AG04449 (cell line): Measurements from ENCODE around the gene IGSF21.

Experiments used
- CTCF ChIA-PET: fragments of 350-600 bp; formaldehyde crosslinking; extraction: SDS; loops from one replicate; lab custom pipeline; 2021; ENCODE audit warnings: antibody characterized with exemption; lab: Yijun Ruan, JAX
- POLR2A ChIA-PET: fragments of 400-600, 350-600 bp; formaldehyde crosslinking; extraction: SDS; loops from one replicate; lab custom pipeline; 2020; ENCODE audit warnings: antibody characterized with exemption, inconsistent platforms; lab: Yijun Ruan, JAX
- DNase-seq: peaks from one replicate; pipeline ENCODE4 v3.0.0-alpha.2; 2010; ENCODE audit warnings: low read depth, low spot score
- H3K4me3 ChIP-seq: 2 replicates; pipeline ENCODE4 v1.5.1; 2011; ENCODE audit warnings: low read depth, mild to moderate bottlenecking, control low read depth, low read length
- TF ChIP-seq, protein P1 (sequence below): IDR thresholded peaks from one replicate; pipeline ENCODE4 v1.5.1; 2011; ENCODE audit warnings: mild to moderate bottlenecking, moderate library complexity, low read length, control low read depth, inconsistent platforms; ENCODE audit not compliant: insufficient read depth; ENCODE audit errors: missing control alignments

IGSF21 gene

DNA sequence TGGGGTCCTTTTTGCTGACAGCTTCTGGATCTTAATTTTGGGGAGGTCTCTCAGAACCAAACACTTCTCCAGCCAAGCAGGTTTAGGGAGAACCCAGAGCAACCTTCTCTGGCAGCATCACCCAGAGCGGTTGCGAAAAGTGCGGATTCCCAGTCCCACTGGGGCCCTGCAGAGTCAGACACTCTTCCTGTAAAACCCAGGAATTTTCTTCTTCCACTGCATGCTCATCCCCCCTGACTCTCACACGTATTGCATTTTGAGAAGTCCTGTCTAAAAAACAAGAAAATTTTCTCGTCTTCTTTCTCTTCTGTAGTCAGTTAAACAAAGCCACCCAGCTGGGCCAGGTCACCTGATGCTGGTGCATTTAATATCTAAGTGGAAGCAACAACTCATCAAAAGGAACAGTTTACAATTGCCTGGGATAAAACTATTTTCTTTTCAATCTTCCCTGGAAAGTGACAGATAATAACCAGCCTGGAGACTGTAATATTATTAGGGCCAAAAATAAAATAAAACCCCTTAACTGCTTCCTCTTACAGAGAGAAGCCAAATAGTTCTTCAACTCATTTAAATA is 156.0 kb downstream of the IGSF21 start:
- TF ChIP-seq, protein P1, sequence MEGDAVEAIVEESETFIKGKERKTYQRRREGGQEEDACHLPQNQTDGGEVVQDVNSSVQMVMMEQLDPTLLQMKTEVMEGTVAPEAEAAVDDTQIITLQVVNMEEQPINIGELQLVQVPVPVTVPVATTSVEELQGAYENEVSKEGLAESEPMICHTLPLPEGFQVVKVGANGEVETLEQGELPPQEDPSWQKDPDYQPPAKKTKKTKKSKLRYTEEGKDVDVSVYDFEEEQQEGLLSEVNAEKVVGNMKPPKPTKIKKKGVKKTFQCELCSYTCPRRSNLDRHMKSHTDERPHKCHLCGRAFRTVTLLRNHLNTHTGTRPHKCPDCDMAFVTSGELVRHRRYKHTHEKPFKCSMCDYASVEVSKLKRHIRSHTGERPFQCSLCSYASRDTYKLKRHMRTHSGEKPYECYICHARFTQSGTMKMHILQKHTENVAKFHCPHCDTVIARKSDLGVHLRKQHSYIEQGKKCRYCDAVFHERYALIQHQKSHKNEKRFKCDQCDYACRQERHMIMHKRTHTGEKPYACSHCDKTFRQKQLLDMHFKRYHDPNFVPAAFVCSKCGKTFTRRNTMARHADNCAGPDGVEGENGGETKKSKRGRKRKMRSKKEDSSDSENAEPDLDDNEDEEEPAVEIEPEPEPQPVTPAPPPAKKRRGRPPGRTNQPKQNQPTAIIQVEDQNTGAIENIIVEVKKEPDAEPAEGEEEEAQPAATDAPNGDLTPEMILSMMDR: no peak
- ChIA-PET CTCF (no interaction called here), POLR2A (no interaction called here)
- H3K4me3 ChIP-seq: no peak overlapping the region
- DNase-seq: no peak

DNA sequence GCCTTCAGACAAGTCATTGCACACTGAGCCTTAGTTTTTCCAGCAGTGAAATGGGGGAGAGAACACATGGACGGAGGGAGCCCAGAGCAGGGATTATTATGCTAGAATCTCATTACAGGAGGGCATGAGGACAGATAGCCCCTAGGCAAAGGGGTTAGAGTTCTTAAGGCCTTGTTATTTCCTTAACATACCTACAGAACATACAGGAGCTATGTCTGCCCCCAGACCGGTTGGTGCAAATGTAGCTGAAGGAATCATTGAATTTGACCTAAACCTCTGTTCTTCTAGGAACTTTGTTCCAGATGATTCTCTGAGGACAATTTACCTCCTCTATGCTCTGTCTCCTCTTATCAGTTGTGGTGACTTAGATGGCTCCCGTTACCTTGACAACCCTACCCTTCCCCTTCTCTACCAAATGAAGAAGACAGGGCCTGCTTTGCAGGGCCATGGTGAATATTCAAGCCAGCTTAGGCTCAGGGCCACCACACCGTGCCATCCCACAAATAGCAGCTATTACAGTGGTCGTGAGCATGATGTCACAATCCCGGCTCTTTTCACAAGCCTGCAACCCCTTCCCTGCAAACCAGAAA is 156.9 kb downstream of the IGSF21 start:
- POLR2A ChIA-PET: no interaction called here

DNA sequence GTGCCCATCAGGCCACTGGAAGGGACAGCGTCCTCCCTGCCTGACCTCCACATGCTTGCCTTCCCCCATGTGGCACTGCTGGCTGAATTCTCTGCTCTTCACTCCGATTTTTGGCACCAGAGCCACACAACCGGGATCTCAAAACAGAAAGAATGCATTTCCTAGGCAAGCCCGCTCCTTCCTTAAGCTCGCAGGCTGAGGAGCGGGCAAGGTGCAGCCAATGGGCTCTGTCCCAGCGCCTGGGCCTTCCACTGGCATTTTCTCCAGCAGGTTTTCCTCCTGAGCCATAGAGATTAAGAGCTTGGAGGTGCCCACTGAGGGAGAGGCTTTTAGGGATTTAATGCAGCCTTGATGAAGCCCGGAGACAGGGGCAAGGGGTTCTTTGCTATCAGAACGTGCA is 158.0 kb downstream of the IGSF21 start:
- no peak for DNase-seq
- TF ChIP-seq, protein P1: no peak
- ChIA-PET CTCF (no interaction called here), POLR2A (no interaction called here)
- no peak overlapping the region for H3K4me3 ChIP-seq

More for the DNA sequence above, 156.9 kb downstream of the IGSF21 start:
- CTCF ChIA-PET: no interaction called here
- no peak overlapping the region for H3K4me3 ChIP-seq
- TF ChIP-seq, protein P1: no peak
- no peak for DNase-seq

DNA sequence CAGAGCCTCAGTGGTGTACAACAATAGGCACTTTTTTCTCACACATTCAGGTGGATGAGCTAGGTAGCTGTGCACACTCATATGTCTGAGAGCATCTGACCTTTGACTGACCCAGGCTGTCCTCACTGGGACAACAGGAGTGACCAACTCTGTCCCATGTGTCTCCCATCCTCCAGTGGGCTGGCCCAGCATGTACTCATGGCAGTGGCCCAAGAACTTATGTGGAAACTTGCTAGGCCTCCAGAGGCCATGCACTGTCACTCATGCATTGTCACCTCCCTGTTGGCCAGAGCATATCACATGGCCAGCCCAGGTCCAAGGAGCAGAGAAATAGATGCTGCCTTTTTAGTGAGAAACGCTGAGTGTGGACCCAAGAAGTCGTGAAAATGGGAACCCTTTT is 158.8 kb downstream of the IGSF21 start:
- POLR2A ChIA-PET: no interaction called here
- CTCF ChIA-PET: no interaction called here
- H3K4me3 ChIP-seq: no peak overlapping the region
- TF ChIP-seq, protein P1: no peak
- no peak for DNase-seq

DNA sequence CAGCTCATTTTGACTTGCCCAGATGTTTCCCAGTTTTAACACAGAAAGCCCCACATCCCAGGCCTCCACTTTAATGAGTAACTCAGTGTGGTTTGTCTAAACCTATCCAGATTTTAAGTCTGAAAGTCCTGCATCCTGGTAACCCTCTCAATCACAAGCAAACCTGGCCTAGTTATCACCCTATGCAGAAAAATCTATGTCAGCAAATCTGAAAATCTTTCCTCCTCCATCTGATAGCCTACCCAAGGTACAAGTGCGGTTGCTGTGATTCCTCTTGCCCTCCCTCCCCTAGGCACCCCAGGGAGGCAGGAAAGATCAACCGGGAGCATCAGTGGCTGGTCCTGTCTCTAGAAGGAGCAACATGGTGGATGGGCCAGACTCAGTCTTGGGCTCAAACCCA is 163.7 kb downstream of the IGSF21 start:
- DNase-seq: no peak
- POLR2A ChIA-PET: no interaction called here
- H3K4me3 ChIP-seq: no peak overlapping the region
- TF ChIP-seq, protein P1: no peak
- CTCF ChIA-PET: no interaction called here

DNA sequence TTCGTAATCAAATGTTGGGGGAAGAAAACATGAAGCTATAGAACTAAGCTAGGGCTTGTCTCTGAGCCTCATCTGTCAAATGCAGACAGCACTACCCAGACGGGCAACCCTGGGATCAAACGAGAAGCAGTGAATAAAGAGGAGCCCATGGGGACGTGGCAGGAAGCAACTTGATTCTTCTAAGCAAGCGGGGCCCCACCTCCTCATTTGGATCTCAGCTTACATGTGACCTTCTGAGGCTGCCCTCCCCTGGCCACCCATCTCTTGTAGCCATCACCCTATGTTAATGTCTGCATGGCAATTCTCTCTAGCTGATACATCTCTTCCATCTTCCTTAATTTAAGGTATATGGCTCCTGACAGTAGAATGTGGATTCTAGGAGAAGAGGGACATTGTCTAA is 171.3 kb downstream of the IGSF21 start:
- CTCF ChIA-PET: no interaction called here
- TF ChIP-seq, protein P1: no peak
- H3K4me3 ChIP-seq: no peak overlapping the region
- DNase-seq: no peak
- POLR2A ChIA-PET: no interaction called here
